K562 (cell line): ENCODE data around the gene ADCY9. TPM values are rescaled to one million over a fixed set of nuclear protein-coding genes. Genes with fewer than 3 reads are reported as not detected.

Source experiments
- ATAC-seq: fragments of 200-7000 bp; cut with Tn5 transposase; 3 replicates; pipeline ENCODE4 v1.9.1; 2020; ENCODE audit warnings: moderate library complexity
- BruUV-seq: library from RNA; stranded (reverse); fragments of 400-500 nt; replicated peaks from 2 replicates; lab custom pipeline; 2021; lab: Mats Ljungman, UMichigan
- CTCF ChIA-PET: fragments of 300-600 bp; formaldehyde crosslinking; extraction: SDS; loops from one replicate; lab custom pipeline; 2021; ENCODE audit warnings: low intra/inter-chr PET ratio; lab: Yijun Ruan, JAX
- POLR2A ChIA-PET: fragments of 300-600, 350-650 bp; sonication (Branson Sonifier 250); formaldehyde crosslinking; extraction: SDS; loops from one replicate; lab custom pipeline; 2021; ENCODE audit warnings: antibody characterized with exemption, inconsistent platforms; lab: Yijun Ruan, JAX
- DNase-seq, 4 experiments: peaks; one replicate each; pipeline versions ENCODE4 v3.0.0 to v3.0.0-alpha.2; 2011 to 2018; ENCODE audit warnings: low spot score in 3 of 4, mixed read lengths in 3 of 4; ENCODE audit errors: extremely low read depth in 1 of 4
- FAIRE-seq: peaks from 2 replicates; lab custom pipeline; 2011; peaks lifted over from hg19 to GRCh38; lab: Jason Lieb, UNC
- H2AFZ ChIP-seq: 2 replicates; pipeline ENCODE4 v1.6.0; 2011; ENCODE audit warnings: low read depth, low read length, control low read depth, inconsistent platforms
- H3K27ac ChIP-seq: fragments of 200-600 bp; 3 replicates; pipeline ENCODE4 v1.8.0; 2011; ENCODE audit warnings: low read depth, mild to moderate bottlenecking, control low read depth, inconsistent platforms, low read length, moderate library complexity, mixed read lengths; ENCODE audit errors: extremely low read depth
- H3K27me3 ChIP-seq, 2 experiments: fragments of 300-600 bp in 1 of 2; 2 replicates in 1 of 2; 3 replicates in 1 of 2; pipeline versions ENCODE4 v1.6.0 to v1.8.0; 2011; ENCODE audit warnings: inconsistent platforms in 2 of 2, low read length in 2 of 2, mild to moderate bottlenecking in 1 of 2, mixed read lengths in 1 of 2, moderate library complexity in 1 of 2; ENCODE audit not compliant: control insufficient read depth in 2 of 2, insufficient read depth in 2 of 2
- H3K36me3 ChIP-seq: fragments of 300-600 bp; 3 replicates; pipeline ENCODE4 v1.8.0; 2011; ENCODE audit warnings: mild to moderate bottlenecking, low read length, inconsistent platforms; ENCODE audit not compliant: control insufficient read depth, insufficient read depth
- H3K4me1 ChIP-seq, 2 experiments: fragments of 200-600 bp in 1 of 2; replicated peaks in 1 of 2; 2 replicates in 1 of 2; 3 replicates in 1 of 2; pipeline versions ENCODE4 v1.5.1 to v1.8.0; 2011; ENCODE audit warnings: inconsistent platforms in 2 of 2, low read length in 2 of 2, mild to moderate bottlenecking in 1 of 2, mixed read lengths in 1 of 2, moderate library complexity in 1 of 2; ENCODE audit not compliant: control insufficient read depth in 2 of 2, insufficient read depth in 2 of 2
- H3K4me2 ChIP-seq: 2 replicates; pipeline ENCODE4 v1.6.1; 2011; ENCODE audit warnings: low read length, control low read depth, inconsistent platforms, mixed read lengths; ENCODE audit not compliant: insufficient read depth
- H3K4me3 ChIP-seq: fragments of 200-600 bp; sonication (generic), shearing (Covaris generic); 2 replicates; pipeline ENCODE4 v1.5.1; 2016; ENCODE audit warnings: control low read depth, inconsistent platforms
- H3K79me2 ChIP-seq: fragments of 200-600 bp; 3 replicates; pipeline ENCODE4 v1.8.0; 2011; ENCODE audit warnings: low read length, inconsistent platforms; ENCODE audit not compliant: control insufficient read depth, insufficient read depth
- H3K9ac ChIP-seq, 2 experiments: 2 replicates each; pipeline versions ENCODE4 v1.6.0 to v1.6.1; 2011; ENCODE audit warnings: low read depth in 2 of 2, low read length in 2 of 2, control low read depth in 1 of 2, inconsistent platforms in 1 of 2, mild to moderate bottlenecking in 1 of 2, mixed read lengths in 1 of 2; ENCODE audit not compliant: insufficient read depth in 1 of 2
- H3K9me1 ChIP-seq: one replicate; pipeline ENCODE4 v1.6.0; 2011; ENCODE audit warnings: inconsistent platforms, mild to moderate bottlenecking, low read length, moderate library complexity; ENCODE audit not compliant: control insufficient read depth, insufficient read depth
- H3K9me3 ChIP-seq: replicated peaks from 2 replicates; pipeline ENCODE4 v1.5.1; 2011; ENCODE audit warnings: low read depth, low read length, inconsistent platforms; ENCODE audit not compliant: control insufficient read depth, insufficient read depth
- H4K20me1 ChIP-seq: replicated peaks from 2 replicates; pipeline ENCODE4 v1.6.1; 2011; ENCODE audit warnings: low read length, inconsistent platforms, mixed read lengths; ENCODE audit not compliant: control insufficient read depth, insufficient read depth
- BCL6 ChIP-seq: fragments of 250-450 bp; sonication (Bioruptor Pico); IDR thresholded peaks from 2 replicates; pipeline ENCODE4 v1.4.0; 2020
- CHCHD3 ChIP-seq: fragments of 250-450 bp; sonication (Bioruptor Pico); IDR thresholded peaks from 2 replicates; pipeline ENCODE4 v2.1.2; 2022; ENCODE audit warnings: mild to moderate bottlenecking
- FOXJ3 ChIP-seq: sonication (generic); formaldehyde crosslinking; IDR thresholded peaks from 2 replicates; pipeline ENCODE4 v1.4.0; 2020; ENCODE audit warnings: mild to moderate bottlenecking, missing genetic modification reagents
- MCM5 ChIP-seq: fragments of 450-650 bp; IDR thresholded peaks from 2 replicates; pipeline ENCODE4 v1.6.1; 2016; ENCODE audit warnings: low read depth
- ZNF324 ChIP-seq: fragments of 250-450 bp; sonication (Bioruptor Pico); IDR thresholded peaks from 2 replicates; pipeline ENCODE4 v1.4.0; 2020; ENCODE audit warnings: mild to moderate bottlenecking
- ZNF41 ChIP-seq: fragments of 250-450 bp; sonication (Bioruptor Pico); conservative IDR thresholded peaks from 2 replicates; pipeline ENCODE4 v1.4.0; 2020; ENCODE audit warnings: mild to moderate bottlenecking
- WGBS: fragments of 100-300 bp; shearing (Covaris generic); methylation state at CpG from one replicate; pipeline ENCODE4 v1.1.6; 2016; ENCODE audit warnings: low coverage, mixed read lengths; ENCODE audit not compliant: insufficient coverage; ENCODE audit errors: missing lambda C conversion rate; 5-methylcytosine and 5-hydroxymethylcytosine counted together
- in situ Hi-C: fragments of 300-500 bp; cut with MboI; formaldehyde crosslinking; loops from 4 replicates; pipeline ENCODE4 v1.15.0; 2018; ENCODE audit warnings: inconsistent platforms, mixed read lengths
- intact Hi-C: fragments of 100-400 bp; cut with micrococcal nuclease; formaldehyde crosslinking; loops from 2 replicates; pipeline ENCODE4 v1.14.2; 2022
- polyA plus RNA-seq, 8 experiments: library from polyadenylated mRNA; depleted of rRNA in 4 of 8; stranded (reverse) in 5 of 8; unstranded in 3 of 8; fragments of >200 nt; fragmentation: Nextera tagmentation in 2 of 8; fragmentation: Illumina TruSeq in 1 of 8; extraction: Ambion mirVana in 2 of 8; extraction: Trizol in 1 of 8; gene quantifications; 2 replicates each; pipeline versions ENCODE4 v1.2.1 to v1.2.3, GENCODE V29; 2011 to 2014; ENCODE audit warnings: inconsistent platforms in 1 of 8, missing spikeins in 1 of 8
- total RNA-seq, 7 experiments: library from RNA; depleted of rRNA in 6 of 7; stranded (reverse); fragments of >200 nt in 6 of 7; fragmentation: Illumina TruSeq in 2 of 7; extraction: Trizol in 2 of 7; gene quantifications; 2 replicates each; pipeline versions ENCODE4 v1.2.1 to v1.2.3, GENCODE V29; 2011 to 2021; ENCODE audit warnings: low replicate concordance in 1 of 7
- TF ChIP-seq, protein P1 (sequence below): sonication (generic); formaldehyde crosslinking; IDR thresholded peaks from 2 replicates; pipeline ENCODE4 v1.8.1; 2023; ENCODE audit warnings: missing genetic modification reagents, mild to moderate bottlenecking, borderline replicate concordance

The ADCY9 gene
- total and polyA plus RNA-seq, 9 of the 15 experiments (the other 6 are each of a cell fraction or from before 2014, with no cell fraction given) = 0.03 to 0.29 (median 0.17) TPM

DNA sequence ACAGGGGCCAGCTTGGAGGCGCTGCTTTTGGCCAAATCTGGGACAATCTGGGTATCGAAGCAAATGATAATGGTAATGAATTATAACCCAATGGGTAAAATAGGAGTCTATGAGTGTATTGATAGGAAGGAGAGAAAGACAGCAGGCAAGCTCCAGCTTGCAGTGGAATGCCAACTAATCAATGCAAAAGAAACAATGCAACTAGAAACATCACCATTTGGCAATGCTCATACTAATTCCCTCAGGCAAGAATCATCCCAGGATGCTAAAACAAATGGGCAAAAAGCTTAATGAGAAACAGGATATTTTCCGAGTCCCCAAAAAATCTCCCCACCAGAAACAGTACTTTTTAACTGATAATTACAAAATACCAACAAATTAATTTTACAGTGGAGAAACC is 64.7 kb downstream of the ADCY9 start:
- no peak for FAIRE-seq

More for the DNA sequence above, 64.7 kb downstream of the ADCY9 start:
- WGBS = 30% methylated on average over 3 of the region's 3 CpGs
- Histone ChIP-seq H3K4me3 (no peak overlapping the region), H2AFZ (no peak overlapping the region), H3K27me3 (peaks cover 31 to 69% of the 10 kb centered on the region in 2 experiments; a peak in 4 of 5 replicates), H4K20me1 (no peaks in the 10 kb centered on the region), H3K4me2 (no peak overlapping the region), H3K79me2 (no peaks in the 10 kb centered on the region), H3K9ac (no peak overlapping the region), H3K9me1 (no peaks in the 10 kb centered on the region), H3K36me3 (no peaks in the 10 kb centered on the region), H3K27ac (no peak overlapping the region), H3K9me3 (no peaks in the 10 kb centered on the region; the same call in 1 of the 2 replicates), H3K4me1 (no peaks in the 10 kb centered on the region; a peak in 1 of 5 replicates)
- intact Hi-C loops = no loop called here
- CTCF ChIA-PET = no interaction called here
- POLR2A ChIA-PET = no interaction called here
- TF ChIP-seq MCM5 (no peak), ZNF324 (CRISPR knock-in tag) (no peak), CHCHD3 (CRISPR knock-in tag) (no peak), BCL6 (CRISPR knock-in tag) (no peak), FOXJ3 (CRISPR knock-in tag) (no peak), ZNF41 (CRISPR knock-in tag) (no peak)
- TF ChIP-seq, protein P1, sequence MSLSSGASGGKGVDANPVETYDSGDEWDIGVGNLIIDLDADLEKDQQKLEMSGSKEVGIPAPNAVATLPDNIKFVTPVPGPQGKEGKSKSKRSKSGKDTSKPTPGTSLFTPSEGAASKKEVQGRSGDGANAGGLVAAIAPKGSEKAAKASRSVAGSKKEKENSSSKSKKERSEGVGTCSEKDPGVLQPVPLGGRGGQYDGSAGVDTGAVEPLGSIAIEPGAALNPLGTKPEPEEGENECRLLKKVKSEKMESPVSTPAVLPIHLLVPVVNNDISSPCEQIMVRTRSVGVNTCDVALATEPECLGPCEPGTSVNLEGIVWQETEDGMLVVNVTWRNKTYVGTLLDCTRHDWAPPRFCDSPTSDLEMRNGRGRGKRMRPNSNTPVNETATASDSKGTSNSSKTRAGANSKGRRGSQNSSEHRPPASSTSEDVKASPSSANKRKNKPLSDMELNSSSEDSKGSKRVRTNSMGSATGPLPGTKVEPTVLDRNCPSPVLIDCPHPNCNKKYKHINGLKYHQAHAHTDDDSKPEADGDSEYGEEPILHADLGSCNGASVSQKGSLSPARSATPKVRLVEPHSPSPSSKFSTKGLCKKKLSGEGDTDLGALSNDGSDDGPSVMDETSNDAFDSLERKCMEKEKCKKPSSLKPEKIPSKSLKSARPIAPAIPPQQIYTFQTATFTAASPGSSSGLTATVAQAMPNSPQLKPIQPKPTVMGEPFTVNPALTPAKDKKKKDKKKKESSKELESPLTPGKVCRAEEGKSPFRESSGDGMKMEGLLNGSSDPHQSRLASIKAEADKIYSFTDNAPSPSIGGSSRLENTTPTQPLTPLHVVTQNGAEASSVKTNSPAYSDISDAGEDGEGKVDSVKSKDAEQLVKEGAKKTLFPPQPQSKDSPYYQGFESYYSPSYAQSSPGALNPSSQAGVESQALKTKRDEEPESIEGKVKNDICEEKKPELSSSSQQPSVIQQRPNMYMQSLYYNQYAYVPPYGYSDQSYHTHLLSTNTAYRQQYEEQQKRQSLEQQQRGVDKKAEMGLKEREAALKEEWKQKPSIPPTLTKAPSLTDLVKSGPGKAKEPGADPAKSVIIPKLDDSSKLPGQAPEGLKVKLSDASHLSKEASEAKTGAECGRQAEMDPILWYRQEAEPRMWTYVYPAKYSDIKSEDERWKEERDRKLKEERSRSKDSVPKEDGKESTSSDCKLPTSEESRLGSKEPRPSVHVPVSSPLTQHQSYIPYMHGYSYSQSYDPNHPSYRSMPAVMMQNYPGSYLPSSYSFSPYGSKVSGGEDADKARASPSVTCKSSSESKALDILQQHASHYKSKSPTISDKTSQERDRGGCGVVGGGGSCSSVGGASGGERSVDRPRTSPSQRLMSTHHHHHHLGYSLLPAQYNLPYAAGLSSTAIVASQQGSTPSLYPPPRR (CRISPR knock-in tag) = no peak
- no TSS peak for BruUV-seq
- in situ Hi-C loops = no loop called here
- DNase-seq = no peak
- ATAC-seq = no peak
